ENCODE results near the gene CHN2. TPM values are rescaled to one million over a fixed set of nuclear protein-coding genes. Genes with fewer than 3 reads are reported as not detected.

The CHN2 gene
- total RNA-seq, 1 donor from 2014 or later = 20.2 TPM

DNA sequence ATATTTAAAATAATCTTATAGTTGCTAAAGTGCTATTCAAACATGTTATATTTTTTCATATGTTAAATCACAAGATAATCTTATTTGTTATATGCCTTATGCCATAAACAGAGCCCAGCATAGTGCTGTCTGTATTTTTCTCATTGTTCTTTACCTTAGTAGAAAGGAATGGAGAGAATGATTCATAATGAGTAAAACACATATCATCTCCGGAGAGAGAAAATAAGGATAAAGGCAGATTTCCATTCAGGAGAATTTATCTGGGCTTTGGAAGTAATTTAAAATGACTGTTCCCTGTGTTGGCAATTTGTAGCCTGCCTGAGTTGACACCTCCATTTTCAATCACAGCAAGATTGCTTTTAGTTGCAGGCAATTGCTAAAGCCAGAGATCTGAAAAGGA, 30.2 kb downstream of the CHN2 start:
- no peak for DNase-seq (ENCODE audit: low spot score)

DNA sequence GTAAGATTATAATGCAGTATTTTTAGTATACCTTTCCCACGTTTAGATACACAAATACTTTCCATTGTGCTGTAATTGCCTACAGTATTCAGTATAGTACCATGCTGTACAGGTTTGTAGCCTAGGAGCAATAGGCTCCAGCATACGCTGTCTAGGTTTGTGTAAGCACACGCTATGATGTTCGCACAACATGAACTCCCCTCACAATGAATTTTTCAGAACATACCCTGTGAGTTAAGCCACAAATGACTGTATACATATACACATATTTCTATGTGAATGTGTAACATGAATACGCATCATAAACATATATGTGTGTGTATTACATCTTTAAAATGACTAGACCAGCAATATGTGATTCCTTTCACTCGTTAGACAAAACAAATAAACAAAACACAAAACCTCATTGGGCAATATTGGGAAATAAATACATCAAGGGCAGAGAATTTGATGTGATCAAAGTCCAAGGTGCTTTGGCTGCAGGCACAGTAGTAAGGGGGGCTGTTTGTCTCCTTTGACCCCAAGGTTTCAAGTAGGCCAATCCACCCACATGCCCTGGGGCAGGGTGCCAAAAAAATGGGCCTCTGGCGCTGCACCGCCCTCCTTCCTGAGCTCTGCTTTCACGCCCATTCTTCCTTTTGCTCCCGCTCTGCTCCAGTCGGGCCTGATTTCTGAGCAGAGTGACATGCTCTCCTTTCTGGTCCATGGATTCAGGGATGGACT, 33.9 kb downstream of the CHN2 start:
- no peak for DNase-seq (ENCODE audit: low spot score)

DNA sequence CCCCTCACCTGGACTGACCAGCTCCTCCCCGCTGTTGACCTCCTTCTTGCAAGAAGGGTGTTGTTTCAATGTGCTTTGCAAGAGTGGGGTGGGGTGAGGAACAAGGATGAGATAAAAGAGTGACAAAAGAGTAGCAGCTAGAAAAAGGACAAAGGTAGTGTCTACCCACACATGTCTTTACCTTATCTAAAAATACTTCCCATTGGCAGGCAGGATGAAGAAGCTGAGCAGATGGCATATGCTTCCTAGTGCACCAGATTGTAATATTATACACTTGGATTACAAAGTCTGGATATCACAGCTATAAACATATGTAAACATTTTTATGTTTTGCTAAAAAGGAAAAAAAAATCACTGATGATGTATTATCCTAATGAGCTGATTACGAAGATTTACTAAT, 34.5 kb downstream of the CHN2 start:
- no peak for DNase-seq (ENCODE audit: low spot score)

DNA sequence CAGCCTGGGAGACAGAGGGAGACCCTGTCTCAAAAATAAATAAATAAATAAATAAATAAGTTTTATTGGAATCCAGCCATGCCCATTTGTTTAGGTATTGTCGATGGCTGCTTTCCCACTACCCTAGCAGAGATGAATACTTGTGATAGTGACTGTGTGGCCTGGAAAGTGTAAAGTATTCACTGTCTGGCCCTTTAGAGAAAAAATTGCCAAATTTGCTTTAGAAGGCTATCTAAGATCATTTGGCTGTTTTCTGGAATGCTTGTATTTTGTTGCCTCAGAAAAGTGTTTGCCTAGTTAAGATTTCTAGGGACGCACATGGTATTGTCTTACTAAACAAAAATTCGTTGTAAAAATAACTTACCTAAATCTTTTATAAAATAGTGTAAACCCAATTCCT, 35.4 kb downstream of the CHN2 start:
- DNase-seq (ENCODE audit: low spot score) = no peak

DNA sequence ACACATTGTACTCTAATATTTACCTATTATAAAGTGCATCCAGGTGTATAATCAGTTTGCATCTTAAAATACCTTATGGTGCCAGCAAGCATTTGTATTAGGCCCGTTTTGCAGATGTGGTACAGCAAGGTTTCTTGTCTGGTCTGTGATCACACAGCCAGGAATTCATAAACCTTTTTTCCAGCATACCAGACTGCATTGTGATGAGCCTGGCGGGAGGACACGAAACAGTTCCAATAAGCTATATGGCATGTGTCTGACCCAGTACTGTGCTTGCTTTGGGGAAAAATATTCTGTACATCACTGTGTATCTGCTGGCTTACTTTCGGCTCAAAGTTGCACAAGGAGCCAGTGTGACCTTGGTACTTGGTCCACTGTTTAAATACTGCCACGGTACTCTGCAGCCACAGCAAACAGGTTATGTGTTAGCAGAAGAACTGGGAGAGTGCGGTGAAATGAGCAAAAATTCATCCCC, 36.3 kb downstream of the CHN2 start:
- no peak for DNase-seq (ENCODE audit: low spot score)

DNA sequence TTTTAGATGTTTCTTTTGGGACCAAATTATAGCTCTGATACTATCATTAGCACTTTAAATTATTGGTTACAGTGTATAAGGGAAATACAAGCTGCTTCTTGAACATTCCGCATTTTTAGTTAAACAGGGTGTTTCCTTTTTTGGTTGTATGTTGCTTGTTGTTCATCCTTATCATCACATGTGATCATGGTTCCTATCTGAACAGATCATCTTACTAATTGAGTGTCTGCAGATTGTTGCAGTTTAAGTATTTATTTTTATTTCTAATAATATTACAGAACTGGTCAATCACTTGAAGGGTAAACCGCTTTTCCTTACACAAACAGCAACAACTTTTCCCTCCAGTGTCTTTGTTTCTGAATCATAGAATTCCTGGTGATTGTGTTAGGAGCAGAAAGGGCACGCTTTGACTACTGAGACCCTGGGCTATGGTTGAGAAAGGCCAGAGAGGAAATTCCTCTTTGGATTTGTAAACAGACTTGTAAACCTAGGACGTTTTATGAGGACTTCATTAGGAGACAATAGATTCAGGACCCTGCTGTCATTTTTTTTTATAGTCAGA, 37.2 kb downstream of the CHN2 start:
- no peak for DNase-seq (ENCODE audit: low spot score)

DNA sequence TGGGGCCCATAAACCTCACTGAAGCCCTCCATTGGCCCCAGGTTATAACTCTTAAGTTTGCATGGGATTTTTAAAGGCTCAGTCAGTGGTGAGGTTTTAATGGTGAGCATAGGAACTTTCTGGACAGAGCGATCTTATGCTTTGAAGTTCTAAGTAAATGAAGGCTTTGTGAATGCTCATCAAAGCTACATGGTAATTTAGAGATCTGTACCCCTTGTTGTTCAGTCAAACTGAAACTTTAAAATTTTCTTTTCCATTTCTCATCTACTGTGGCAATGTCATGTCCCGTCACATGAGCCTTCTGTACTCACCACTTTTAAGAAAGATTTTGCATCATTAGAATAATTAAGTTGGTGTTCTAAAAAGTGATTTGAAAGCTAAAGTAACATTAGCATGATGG, 39.9 kb downstream of the CHN2 start:
- DNase-seq (ENCODE audit: low spot score) = no peak

DNA sequence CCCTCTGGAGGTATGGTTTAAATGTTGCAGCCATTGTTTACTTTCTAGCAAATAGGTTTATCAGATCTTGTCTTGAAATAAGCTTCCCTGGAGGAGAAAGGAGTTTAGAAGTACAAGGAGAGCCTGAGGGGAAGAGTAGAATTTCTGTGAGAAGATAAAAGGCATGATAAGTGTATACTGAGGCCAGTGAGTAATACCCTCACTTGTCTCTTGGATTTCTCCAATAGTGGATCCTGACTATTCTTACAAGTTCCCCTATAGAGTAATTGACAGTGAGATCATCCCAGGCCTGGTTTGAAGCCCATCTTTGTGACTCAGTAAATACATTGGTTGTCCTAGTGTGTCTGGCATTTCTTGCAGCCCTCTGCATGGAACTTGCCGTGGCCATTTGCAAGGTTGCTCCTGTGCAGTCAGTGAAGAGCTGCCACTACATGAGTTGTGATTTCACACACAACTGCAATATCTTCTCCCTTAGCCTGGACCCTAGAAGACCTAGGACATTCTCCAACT, 41.6 kb downstream of the CHN2 start:
- no peak for DNase-seq (ENCODE audit: low spot score)

DNA sequence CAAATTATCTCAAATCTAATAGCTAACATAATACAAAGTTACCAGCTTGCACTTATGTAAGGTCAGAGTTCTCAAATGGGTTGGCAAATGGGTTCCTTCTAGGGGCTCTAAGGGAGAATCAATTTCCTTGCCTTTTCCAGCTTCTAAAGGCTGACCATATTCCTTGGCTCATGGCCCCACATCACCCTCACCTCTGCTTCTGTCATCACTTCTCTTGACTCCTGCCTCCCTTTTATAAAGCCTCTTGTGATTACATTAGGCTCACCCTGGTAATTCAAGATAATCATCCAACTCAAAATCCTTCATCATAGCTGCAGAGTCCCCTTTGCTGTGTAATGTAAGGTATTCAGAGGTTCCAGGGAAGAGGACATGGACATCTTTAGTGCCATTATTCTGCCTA, 42.1 kb downstream of the CHN2 start:
- DNase-seq (ENCODE audit: low spot score) = no peak

DNA sequence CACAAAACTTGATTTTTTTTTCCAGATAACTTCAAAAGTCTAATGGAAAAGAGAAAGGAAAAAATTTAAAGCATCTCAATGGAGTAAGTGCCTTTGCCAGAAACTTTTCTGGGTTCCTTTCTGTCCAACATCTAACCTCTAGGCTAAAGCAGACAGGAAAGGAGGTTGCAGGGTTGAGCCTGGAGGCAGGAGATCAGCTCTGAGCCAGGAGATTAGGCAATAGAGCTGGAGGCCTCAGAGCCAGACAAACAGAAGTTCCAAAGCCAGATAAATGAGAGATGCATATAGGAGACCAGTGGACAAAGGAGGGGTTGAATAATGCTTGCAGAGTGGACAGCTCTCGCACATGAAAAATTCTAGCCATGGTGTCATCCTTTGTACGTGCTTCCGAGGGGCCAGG, 42.9 kb downstream of the CHN2 start:
- peak; percentile 84 for DNase-seq (ENCODE audit: low spot score)

DNA sequence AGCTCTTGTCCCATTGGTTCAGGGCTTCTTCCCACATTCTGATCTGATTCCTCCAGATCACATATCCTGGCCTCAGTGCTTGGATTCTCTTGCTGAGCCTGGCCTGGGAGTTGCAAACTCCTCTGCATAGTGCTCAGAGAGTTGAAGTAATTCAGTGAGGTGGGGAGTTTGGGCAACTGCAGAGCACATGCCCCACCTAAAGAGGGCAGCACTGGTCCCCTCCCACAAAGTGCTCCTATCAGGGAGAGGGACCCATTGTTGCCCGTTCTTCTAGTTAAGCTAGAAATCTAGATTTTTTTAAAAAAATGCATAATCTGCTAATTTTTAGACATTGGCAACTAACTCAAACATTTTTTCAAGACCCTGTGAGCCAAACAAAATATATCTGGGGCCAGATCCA, 45.1 kb downstream of the CHN2 start:
- DNase-seq (ENCODE audit: low spot score) = no peak

DNA sequence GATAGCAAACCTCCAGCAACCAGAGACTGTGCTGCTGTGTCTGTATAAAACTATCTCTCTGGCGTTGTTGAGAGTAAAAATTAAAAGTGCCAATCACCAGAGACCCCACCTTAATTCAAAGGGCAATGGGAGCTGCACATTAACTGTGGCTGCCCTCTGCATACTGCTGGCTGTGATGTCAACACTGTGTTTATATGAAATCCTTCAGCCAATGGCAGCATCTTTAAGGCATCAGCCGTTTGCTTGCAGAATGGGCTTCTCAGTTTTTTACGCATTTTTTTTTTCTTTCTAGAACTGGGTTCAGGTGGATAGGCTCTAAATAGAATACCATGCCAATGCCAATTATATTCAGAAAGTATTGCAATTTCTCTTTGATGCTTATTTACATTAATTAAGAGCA, 47.7 kb downstream of the CHN2 start:
- no peak for DNase-seq (ENCODE audit: low spot score)

DNA sequence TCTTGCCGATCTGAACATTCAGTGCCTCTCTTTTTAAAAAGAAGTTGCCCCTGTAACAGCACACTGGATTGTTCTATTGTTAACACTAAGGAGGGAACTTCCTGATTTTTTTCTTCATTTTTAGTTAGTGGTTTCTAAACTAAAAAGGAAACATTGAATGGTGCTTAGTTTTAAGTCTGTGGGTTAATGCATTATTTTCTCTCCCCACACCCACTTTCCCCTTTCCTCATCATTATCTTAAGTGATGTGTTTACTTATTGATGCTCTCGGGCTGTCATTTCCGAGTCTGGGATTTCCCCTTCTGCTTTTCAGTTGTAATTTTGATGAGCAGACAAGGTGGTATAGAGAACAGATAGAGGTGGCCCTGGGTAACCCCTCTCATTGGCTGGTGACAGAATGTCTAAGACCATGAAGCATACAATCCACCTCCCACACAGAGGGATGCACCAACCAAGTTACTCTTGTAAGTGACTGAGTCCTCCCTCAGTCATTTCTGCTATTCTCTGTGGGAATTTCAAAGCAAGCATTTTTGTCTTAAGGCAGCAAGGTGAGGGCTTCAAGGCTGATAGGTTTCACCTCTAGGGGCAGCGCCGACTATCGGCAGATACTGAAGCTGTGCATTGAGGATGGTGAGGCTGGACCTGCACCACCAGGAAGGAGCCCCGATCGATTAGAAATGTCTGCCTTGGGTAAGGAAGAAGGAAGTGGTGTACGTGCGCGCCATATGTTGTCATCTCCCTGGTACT, 49.5 kb downstream of the CHN2 start:
- no peak for DNase-seq (ENCODE audit: low spot score)

DNA sequence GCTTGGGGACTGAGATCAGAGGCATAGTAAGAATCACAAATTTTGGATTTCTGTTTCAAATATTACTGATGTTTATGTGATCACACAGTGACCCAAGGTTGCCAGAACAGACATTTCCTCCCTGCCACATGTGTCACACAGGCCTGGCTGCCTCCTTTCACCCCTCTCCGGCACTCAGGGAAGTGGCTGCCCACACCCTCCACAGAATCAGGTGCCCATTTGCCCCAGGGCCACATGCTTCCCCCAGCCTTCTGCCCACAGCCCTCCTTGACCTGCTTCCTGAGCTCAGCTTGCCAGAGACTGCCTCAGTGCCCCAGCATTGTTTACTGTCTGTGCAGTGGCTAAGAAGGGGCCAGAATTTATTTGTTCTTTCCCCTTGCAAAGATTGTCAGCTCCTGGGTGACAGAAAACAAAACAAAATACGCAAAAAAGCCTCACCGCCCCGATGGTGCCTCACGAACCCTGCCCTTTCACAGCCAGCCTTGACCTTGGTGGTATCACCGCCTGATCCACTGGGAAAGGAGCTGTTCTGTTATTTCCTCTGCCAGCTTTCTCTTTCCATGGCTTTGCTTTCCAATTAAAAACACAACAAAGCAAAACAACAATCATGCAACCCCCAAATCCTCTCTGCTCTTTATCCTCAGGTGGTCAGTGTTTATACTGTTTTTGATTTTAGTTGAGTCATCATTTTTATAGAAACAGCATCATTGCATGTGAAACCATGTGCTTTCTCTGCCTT, 52.8 kb downstream of the CHN2 start:
- no peak for DNase-seq (ENCODE audit: low spot score)

DNA sequence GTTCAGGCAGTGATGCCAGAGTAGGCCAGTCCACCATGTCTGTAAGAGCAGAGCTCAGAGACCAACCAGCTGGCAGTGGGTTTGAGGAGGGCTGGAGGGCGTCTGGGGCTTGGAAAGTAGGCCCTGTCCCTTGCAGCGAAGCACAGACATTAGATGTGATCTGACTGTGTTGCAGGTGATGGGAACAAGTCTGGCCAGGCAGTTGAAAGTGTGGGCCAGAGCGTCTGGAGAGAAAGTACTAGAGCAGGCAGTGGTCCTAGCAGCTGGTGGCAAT, 53.3 kb downstream of the CHN2 start:
- no peak for DNase-seq (ENCODE audit: low spot score)

DNA sequence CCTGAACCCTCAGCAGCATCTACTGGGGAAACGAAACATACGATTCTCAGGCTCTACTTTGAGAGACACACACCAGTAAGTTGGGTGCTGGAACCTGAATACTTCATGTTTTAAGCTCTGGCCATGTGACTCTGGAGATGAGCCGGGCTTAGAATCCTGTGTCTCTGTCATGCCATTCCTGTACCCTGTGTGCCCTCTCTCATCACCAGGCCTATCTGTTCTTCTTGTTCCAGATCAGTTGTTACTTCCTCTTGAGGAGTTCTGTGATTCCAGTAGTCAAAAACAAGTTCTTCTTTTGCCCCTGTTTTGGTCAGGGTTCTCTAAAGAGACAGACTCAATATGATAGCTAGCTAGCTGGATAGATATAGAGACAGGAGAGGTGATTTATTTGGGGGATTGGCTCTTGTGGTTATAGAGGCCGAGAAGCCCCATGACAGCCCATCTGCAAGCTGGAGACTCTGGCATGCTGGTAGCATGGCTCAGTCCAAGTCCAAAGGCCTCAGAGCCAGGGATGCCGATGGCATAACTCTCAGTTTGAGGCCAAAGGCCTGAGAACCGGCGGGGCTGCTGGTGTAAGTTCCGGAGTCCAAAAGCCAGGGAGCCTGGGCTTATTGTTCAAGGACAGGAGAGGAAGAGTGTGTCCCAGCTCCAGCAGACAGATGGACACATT, 54.3 kb downstream of the CHN2 start:
- DNase-seq (ENCODE audit: low spot score) = no peak

DNA sequence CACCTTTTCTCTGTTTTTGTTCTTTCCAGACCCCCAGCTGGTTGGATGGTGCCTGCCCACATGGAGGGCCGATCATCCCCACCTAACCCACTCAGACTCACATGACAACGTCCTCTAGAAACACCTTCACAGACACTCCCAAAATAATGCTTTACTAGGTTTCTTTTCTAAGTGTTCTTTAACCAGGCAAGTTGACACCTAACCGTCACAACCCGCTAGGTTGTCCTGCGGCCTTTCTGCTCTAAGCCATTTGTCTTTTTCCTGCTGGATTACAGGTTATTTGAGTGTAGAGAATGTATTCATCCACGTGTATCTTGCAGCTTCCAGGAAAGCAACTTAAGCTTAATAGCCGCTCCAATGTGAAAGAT, 54.8 kb downstream of the CHN2 start:
- no peak for DNase-seq (ENCODE audit: low spot score)

DNA sequence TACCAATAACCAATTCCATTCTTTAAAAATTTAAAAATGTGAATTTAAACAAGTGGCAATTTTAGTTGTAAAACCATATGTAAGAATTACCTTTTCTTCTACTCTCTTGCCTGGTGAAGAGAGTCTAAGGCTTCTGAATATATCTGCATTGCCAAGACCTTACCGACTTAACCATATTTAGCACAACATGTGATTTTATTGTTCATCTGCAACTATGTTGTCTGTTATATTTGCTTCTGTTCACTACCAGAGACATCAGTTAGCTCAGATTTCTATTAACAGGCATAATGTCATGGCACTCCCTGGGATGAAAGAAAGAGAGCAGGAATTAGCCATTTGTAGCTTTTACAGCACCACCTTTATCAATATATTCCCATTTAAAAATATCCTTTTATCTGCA, 55.3 kb downstream of the CHN2 start:
- DNase-seq (ENCODE audit: low spot score) = no peak

DNA sequence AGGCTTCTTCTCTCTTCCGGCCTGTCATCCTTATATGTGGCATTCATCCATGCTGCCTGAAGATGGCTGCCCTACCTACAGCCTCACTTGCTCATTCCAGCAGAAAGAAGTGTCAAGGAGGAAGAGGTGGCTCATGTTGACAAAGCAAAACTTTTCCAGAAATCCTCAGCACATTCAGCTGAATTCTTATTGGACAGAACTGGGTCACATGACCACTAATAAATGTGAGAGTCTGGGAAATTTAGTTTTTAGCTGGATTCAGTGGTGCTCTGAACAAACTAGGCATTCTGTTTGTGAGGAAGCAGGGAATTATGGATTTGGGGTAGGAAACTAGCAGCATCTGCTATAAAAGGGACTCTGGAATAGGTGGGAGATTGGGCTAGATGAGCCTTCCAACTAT, 58.6 kb downstream of the CHN2 start:
- DNase-seq (ENCODE audit: low spot score) = no peak

DNA sequence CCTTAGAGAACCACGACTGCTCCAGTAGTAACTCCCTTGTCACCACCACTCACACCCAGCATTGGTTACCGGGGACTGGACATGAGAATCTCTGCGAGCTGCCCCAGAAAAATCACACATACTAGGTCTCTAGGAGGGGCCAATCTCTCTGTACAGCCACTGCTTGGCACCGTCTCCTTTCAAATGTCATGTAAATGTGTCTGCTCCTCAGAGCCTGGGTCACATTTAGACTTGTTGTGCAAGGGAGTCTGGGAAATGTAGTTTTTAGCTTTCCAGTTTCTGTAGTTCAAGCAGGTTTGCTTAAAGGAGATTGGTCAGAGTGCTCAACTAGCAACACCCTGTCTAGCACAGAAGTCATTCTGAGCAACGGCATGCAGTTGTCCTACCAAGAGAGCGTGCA, 60.0 kb downstream of the CHN2 start:
- DNase-seq (ENCODE audit: low spot score) = no peak

DNA sequence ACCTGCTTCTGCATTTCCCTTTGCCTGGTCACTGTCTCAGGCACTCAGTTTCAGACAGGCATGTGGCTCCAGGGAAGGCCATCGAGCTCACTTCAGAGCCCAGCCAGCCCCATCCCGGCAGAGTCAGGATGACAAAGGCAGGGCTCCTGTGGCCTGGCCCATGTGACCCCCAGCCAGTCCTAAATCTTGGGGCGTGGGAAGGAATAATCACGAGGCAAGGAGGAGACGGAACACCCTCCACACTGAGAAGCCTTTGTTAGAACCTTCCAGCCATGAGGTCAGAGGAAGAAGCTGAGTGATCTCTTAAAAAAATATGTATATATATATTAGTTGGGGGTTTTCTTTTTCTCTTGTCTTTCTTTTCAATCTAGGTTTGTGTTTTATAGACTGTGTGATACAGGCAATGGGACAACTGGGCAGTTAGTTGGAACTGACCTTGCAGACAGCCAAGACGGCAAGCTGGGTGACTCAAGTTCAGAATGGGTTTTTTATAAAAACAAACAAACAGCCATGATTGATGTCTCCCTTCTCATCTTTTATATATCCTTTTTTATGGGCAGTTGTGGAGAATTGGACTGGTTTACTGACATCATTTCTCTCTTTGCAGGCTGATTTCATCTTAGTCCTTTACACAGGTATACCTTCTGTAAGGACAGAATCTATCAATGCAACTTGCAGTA, 60.8 kb downstream of the CHN2 start:
- DNase-seq (ENCODE audit: low spot score) = no peak
